ENCODE data around the gene PDF. TPM values are rescaled to one million over a fixed set of nuclear protein-coding genes. Genes with fewer than 3 reads are reported as not detected.
A peak's percentile ranks its signal among the peaks of the same experiment; 100 is the strongest.
"Not testable (repeated sequence)": the region's sequence is repeated elsewhere in the genome, so short reads cannot be mapped to it uniquely, and the experiment has no call there.

PDF gene
- total RNA-seq, 1 experiment from 2014 or later = 59.3 TPM

DNA sequence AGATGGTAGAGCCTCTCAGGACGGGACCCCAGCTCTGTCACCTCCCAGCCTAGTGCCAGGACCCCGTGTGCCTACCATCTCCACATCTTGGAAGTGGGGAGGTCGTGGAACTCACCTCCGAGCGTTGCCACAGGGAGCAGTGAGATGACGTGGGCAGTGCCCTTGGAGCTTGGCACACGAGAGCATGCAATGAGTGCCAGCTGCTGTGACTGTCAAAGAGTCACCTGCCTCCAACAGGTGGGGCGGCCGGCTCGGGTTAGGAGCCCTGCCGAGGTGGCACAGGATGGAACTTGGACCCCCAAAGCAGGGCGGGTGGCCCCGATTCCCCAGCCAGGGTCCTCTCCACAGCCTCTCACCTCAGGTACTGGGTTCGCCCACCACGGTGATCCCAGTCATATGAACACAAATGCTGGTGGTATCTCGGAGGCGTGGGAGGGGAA, 13.8 kb downstream of the PDF start:
- DNase-seq (ENCODE audit: low read depth) = no peak

DNA sequence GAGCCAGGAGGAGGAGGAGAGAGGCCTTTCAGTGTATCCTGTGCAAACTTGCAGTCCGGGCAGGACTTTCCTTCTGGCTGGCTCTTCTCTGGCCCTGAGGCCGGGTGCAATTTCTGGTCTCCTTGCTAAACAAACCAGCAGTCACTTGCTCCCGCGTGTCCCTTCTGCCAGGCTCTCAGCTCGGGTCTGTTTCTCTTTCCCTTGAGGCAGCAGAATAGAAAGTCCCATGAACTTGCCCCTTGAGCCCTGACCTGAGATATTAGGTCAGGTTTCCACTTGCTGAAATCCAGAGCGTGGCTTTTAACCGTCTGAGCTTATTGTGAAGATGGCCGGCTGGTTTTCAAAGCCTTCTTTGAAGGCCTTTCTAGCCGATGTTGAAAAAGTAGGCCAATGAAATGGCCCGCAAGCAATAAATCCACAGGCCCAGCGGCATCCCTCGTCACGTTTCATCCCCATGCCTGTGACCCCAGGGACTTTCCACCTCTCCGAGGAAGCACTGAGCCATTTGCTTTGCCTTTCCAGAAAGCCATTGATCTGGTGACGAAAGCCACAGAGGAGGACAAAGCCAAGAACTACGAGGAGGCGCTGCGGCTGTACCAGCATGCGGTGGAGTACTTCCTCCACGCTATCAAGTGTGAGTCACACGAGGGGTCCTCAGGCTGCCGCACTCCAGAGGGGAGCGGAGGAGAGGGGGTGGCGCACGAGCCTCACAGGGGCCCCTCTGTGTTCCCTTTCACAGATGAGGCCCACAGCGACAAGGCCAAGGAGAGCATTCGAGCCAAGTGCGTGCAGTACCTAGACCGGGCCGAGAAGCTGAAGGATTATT, 14.7 kb downstream of the PDF start:
- no peak for DNase-seq (ENCODE audit: low read depth)

- DNase-seq (ENCODE audit: low read depth) = no peak
Measured at GRCh38 chr16:69314534-69314933, 15.9 kb downstream of the PDF start.

GRCh38 chr16:69313469-69313868, 16.9 kb downstream of the PDF start:
- DNase-seq (ENCODE audit: low read depth) = no peak

DNA sequence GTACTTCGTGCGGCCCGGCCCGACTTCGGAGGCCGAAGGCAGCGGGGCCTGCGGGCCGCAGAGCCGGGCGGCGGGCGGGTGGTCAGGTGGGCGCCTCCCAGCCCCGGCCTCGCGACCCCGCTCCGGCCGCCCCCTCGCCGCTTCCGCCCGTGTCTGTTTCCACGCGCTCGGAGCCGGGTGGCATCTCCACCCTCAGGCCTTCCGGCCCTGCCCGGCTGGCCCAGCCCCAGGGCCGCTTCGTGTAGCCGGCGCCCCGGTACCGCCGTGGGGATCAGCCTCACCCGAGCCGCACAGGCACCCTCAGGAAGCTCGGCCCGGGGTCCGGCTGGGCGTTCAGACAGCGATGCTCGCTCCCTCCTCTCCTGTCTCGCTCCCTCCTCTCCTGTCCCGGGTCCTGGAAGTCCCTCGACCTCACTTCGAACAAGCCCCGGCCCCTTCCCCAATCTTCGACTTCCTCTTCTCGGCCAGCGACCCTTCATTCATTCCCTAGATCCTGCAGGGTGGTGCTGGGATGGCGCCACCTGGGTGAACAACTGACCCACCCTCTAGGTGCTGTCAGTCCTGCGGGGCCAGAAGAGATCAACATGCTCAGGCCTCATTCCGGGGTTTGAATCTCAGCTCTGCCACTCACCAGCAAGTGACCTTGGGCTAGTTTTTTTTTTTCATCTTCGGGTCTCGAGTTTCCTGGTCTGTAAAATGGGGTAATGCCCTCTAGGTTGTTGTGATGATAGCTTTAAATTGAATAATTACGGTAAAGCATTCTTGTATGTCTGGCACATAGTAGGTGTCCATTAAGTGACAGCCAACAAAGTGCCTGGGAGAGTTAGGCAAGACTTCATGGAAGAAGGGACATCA, 18.6 kb downstream of the PDF start:
- peak; percentile 29 for DNase-seq (ENCODE audit: low read depth)

DNA sequence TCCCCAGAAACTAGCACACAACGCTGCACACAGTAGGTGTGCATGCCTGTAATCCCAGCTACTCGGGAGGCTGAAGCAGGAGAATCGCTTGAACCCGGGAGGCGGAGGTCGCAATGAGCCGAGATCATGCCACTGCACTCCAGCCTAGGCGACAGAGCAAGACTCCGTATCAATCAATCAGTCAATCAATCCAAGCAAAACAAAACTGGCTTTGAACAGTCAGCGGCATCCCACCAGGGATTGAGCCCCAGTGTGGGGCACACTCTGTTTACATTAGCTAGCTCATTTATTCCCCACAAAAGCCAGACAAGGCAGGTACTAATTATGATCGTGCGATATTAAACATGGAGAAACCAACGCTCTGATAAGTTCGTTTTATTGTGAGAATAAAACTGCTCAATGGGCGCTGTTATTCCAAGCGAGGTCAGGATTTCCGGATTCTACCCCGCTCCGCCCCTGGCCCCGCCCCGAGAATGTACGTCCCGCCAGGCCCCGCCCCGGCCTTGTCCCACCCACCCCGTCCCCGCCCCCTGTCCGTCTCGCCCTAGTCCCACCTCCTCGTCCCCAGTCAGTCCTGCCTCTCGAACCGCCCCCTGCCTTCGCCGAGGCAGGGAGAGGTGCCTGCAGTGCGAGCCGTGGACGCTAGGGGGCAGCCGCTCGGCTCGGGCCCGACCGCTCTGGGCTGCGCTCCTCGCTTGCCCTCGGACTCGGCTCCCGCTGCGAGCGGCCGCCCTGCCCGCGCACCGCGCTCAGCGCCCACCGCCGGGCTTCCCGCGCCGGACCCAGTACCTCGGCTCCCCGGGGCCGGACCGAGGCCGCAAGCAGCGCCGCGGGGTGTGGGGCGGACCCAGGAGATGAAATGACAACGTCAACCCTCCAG, 19.5 kb downstream of the PDF start, which contains the start of gene VPS4A:
Gene VPS4A (plus strand): TSS at position 698 of the 880 bp plus-strand sequence. CDS start 162 bp downstream, at position 860.
- DNase-seq (ENCODE audit: low read depth) = peak; percentile 93

DNA sequence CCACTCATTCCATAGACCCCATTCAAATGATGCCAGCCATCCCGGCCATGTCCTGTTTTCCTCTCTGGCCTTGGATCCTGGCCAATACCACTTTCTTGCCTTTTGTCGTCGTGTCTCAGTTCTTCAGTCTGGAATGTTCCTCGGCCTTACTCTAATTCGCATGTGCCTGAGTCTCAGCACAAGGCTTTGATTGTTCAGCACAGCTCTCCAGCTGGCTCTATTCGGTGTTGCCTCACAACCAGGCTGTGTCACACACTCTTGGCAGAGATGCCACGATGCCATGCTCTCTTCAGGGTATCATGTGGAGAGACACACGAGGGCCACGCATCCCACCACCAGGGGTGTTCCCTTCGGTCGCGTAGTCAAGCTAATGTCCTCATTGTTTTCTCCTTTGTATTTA, 21.1 kb downstream of the PDF start:
- no peak for DNase-seq (ENCODE audit: low read depth)

DNA sequence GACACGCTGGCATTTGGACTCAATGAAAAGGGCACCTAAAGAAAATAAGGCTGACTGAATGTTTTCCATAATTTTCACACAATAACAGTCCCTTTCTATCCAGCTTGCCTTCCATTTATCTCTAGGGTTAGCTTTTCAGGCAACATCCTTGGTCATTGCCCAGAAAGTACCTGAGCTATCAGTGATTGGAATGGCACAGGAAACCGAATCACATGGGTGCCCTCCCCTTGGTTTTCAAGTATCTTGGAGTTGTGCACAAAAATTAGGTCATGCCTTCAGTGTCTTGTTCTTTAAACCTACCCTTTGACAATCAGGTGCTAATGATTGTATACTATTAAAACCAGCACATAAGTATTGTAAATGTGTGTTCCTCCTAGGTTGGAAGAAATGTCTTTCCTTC, 22.5 kb downstream of the PDF start:
- no peak for DNase-seq (ENCODE audit: low read depth)

DNA sequence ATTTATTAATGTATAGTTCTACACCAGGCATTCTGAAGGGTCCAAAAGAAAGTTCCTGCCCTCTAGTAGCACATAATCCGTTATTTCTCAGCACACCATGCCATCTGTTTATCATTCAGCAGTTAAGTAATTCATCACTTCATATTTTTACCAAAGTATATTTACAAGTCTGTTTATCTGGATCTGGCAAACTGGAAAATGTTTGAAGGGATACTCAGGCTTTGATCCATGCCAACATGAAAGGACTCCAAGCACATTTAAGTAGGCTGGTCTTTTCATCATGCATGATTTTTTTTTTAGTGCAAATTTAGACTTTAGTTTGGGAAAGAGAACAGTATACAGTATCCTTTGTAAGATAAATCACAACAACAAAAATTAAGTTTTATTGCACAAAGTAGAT, 23.3 kb downstream of the PDF start:
- DNase-seq (ENCODE audit: low read depth) = no peak

GRCh38 chr16:69306031-69306430, 24.4 kb downstream of the PDF start:
- DNase-seq (ENCODE audit: low read depth) = no peak

GRCh38 chr16:69302301-69302700, 28.1 kb downstream of the PDF start:
- DNase-seq (ENCODE audit: low read depth) = no peak

- no peak for DNase-seq (ENCODE audit: low read depth)
Measured at GRCh38 chr16:69301861-69302260, 28.5 kb downstream of the PDF start.

GRCh38 chr16:69301187-69301586, 29.2 kb downstream of the PDF start:
- no peak for DNase-seq (ENCODE audit: low read depth)

DNA sequence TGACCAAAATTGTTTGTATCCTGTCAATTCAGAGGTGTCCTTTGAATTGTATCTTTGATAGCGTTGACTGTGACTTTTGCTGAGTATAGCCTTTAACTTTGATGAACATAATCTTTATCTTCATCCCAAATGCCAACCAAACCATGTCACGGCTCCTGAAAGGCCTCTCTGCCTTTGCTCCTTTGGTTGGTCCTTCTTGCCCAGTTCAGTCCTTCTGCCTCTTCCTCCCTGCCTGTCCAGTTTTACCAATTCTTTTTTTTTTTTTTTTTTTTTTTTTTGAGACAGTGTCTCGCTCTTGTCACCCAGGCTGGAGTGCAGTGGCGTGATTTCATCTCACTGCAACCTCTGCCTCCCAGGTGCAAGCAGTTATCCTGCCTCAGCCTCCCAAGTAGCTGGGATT, 32.1 kb downstream of the PDF start:
- no peak for DNase-seq (ENCODE audit: low read depth)

DNA sequence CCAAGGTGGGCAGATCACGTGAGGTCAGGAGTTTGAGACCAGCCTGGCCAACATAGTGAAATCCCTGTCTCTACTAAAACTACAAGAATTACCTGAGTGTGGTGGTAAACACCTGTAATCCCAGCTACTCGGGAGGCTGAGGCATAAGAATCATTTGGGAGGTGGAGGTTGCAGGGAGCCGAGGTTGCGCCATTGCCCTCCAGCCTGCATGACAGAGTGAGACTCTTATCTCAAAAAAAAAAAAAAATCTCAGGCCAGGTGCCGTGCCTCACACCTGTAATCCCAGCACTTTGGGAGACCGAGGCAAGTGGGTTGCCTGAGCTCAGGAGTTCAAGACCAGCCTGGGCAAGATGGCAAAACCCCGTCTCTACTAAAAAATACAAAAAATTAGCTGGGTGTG, 33.6 kb downstream of the PDF start:
- not testable (repeated sequence) for DNase-seq (ENCODE audit: low read depth)

DNA sequence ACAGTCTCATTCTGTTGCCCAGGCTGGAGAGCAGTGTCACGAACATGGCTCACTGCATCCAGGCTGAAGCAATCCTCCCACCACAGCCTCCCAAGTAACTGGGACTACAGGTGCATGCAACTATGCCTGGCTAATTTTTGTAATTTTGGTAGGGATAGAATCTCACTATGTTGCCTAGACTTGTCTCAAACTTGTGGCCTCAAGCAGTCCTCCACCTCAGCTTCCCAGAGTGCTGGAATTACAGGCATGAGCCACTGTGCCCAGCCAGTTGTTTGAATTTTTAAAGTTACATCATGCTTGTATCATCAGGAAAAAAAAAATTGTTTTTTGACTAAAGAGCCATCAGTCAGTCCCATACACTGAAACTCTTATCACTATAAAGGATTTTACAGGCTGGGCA, 36.3 kb downstream of the PDF start:
- DNase-seq (ENCODE audit: low read depth) = no peak

DNA sequence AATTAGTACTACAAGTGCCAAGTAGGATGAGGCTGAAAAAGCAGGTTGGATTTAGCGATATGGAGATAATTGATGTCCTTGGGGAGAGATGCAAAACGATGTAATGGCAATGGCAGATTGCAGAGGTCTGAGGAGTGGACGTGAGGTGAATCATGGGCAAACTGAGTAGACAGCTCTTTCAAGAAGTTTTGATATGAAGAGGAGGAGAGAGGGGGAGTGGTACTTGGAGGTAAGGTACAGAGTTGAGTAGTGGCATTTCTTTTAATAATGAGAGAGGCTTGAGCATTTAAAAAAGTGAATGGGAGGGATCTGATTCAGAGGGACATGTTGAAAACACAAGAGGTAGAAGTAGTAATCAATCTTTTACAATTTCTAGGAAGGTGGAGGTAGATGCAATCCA, 37.0 kb downstream of the PDF start:
- no peak for DNase-seq (ENCODE audit: low read depth)

DNA sequence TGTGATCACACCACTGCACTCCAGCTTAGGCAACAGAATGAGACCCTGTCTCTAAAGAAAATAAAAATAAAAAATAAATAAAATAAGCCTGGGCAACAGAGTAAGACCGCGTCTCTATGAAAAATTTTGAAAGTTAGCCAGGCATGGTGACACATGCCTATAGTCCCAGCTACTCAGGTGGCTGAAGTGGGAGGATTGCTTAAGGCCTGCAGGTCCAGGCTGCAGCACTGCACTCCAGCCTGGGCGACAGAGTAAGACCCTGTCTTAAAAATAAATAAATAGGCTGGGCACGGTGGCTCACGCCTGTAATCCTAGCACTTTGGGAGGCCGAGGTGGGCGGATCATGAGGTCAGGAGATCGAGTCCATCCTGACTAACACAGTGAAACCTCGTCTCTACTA, 38.7 kb downstream of the PDF start:
- not testable (repeated sequence) for DNase-seq (ENCODE audit: low read depth)

DNA sequence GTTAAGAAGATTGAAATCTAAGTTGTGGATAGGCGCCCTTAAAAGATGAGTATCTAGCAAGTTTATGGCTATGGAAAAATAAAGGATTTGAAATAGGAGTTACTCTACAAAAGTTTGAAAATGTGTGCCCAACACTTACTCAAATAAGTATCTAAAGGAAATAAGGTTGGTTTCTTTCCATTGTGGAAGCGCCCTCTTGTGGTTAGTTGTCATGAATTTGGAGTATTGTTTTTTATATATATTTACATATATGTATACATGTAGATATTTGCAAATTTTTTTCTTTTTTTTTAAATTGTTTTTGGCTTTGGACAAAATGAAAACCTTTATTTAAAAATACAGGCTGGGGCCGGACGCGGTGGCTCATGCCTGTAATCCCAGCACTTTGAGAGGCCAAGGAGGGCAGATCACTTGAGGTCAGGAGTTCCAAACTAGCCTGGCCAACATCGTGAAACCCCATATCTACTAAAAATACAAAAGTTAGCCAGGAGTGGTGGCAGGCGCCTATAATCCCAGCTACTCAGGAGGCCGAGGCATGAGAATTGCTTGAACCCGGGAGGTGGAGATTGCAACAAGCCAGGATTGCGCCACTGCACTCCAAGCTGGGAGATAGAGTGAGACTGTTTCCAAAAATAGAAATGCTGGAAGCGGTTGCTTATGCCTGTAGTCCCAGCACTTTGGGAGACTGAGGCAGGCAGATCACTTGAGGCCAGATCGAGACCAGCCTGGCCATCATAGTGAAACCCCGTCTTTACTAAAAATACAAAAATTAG, 43.3 kb downstream of the PDF start:
- DNase-seq (ENCODE audit: low read depth) = peak; percentile 32

DNA sequence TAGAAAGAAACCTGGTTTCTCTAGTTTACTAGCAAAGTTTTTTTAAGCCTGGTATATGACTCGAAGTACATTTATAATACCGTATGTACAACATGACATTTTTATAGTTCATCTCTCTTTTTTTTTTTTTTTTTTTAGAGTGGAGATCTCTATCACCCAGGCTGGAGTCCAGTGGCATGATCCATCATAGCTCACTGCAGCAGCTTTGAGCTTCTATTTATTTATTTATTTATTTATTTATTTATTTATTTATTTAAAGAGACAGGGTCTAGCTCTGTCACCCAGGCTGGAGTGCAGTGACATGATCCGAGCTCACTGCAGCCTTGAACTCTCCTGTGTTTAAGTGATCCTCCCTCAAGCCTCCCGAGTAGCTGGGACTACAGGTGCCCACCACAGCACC, 45.1 kb downstream of the PDF start:
- DNase-seq (ENCODE audit: low read depth) = no peak

DNA sequence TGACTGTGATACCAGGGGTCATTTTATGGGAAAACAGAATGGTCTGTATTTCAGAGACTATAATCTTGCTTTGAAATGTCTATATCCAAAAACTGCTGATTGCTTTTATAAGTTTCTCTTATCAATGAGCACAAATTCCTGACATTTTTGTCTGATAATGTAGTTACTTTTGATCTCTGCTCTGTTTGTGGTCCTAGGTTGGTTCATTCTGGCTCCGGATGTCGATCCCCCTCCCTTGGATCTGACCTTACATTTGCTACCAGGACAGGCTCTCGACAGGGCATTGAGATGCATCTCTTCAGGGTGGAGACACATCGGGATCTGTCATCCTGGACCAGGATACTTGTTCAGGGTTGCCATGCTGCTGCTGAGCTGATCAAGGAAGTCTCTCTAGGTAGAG, 46.5 kb downstream of the PDF start:
- no peak for DNase-seq (ENCODE audit: low read depth)

All from HT1080 (cell line).